ENCODE results near the gene CGN. TPM values are rescaled to one million over a fixed set of nuclear protein-coding genes. Genes with fewer than 3 reads are reported as not detected.

CGN gene
- total RNA-seq, 2 donors from 2014 or later = 2.7 to 5.5 TPM

- no peak overlapping the region for H3K4me3 Mint-ChIP-seq
- no peaks in the 10 kb centered on the region for H3K9me3 Mint-ChIP-seq
- no peaks in the 10 kb centered on the region for H3K4me1 Mint-ChIP-seq
- H3K36me3 Mint-ChIP-seq (ENCODE audit: low read depth) = no peaks in the 10 kb centered on the region
- no peaks in the 10 kb centered on the region for H3K27me3 Mint-ChIP-seq
- H3K27ac Mint-ChIP-seq = no peak overlapping the region
- no peak for ATAC-seq (replicated peaks)
Observed at GRCh38 chr1:151526735-151527525, 15.7 kb downstream of the CGN start.

GRCh38 chr1:151529211-151529702, 18.1 kb downstream of the CGN start:
- Mint-ChIP-seq H3K27me3 (no peaks in the 10 kb centered on the region), H3K36me3 (ENCODE audit: low read depth) (no peaks in the 10 kb centered on the region), H3K4me3 (no peak overlapping the region), H3K9me3 (no peaks in the 10 kb centered on the region), H3K27ac (no peak overlapping the region), H3K4me1 (no peaks in the 10 kb centered on the region)
- ATAC-seq (replicated peaks) = no peak

- Mint-ChIP-seq H3K4me3 (no peak overlapping the region), H3K36me3 (ENCODE audit: low read depth) (no peaks in the 10 kb centered on the region), H3K27me3 (no peaks in the 10 kb centered on the region), H3K9me3 (no peaks in the 10 kb centered on the region), H3K27ac (no peak overlapping the region), H3K4me1 (no peaks in the 10 kb centered on the region)
- no peak for ATAC-seq (replicated peaks)
Observed at GRCh38 chr1:151529781-151530180, 18.6 kb downstream of the CGN start.

- Mint-ChIP-seq H3K4me1 (no peaks in the 10 kb centered on the region), H3K27ac (no peak overlapping the region), H3K27me3 (no peaks in the 10 kb centered on the region), H3K4me3 (no peak overlapping the region), H3K9me3 (no peaks in the 10 kb centered on the region), H3K36me3 (ENCODE audit: low read depth) (no peaks in the 10 kb centered on the region)
- no peak for ATAC-seq (replicated peaks)
Observed at GRCh38 chr1:151530461-151530860, 19.3 kb downstream of the CGN start.

GRCh38 chr1:151533870-151534269, 22.7 kb downstream of the CGN start:
- Mint-ChIP-seq H3K4me3 (no peak overlapping the region), H3K27ac (no peak overlapping the region), H3K36me3 (ENCODE audit: low read depth) (no peaks in the 10 kb centered on the region), H3K9me3 (no peaks in the 10 kb centered on the region), H3K27me3 (no peaks in the 10 kb centered on the region), H3K4me1 (no peaks in the 10 kb centered on the region)
- ATAC-seq (replicated peaks) = no peak

GRCh38 chr1:151534662-151535278, 23.6 kb downstream of the CGN start:
- ATAC-seq (replicated peaks) = peak; percentile 84

GRCh38 chr1:151535326-151536271, 24.4 kb downstream of the CGN start:
- ATAC-seq (replicated peaks) = no peak
- Mint-ChIP-seq H3K36me3 (ENCODE audit: low read depth) (no peaks in the 10 kb centered on the region), H3K27me3 (no peaks in the 10 kb centered on the region), H3K27ac (no peak overlapping the region), H3K9me3 (no peaks in the 10 kb centered on the region), H3K4me1 (peaks cover under 1% of the 10 kb centered on the region), H3K4me3 (no peak overlapping the region)

More at GRCh38 chr1:151534662-151535278, 23.6 kb downstream of the CGN start:
- Mint-ChIP-seq H3K27me3 (no peaks in the 10 kb centered on the region), H3K4me1 (no peaks in the 10 kb centered on the region), H3K36me3 (ENCODE audit: low read depth) (no peaks in the 10 kb centered on the region), H3K27ac (no peak overlapping the region), H3K9me3 (no peaks in the 10 kb centered on the region), H3K4me3 (no peak overlapping the region)

- no peak overlapping the region for H3K27ac Mint-ChIP-seq
- peaks cover 9% of the 10 kb centered on the region for H3K4me1 Mint-ChIP-seq
- ATAC-seq (replicated peaks) = no peak
- H3K36me3 Mint-ChIP-seq (ENCODE audit: low read depth) = no peaks in the 10 kb centered on the region
- H3K27me3 Mint-ChIP-seq = no peaks in the 10 kb centered on the region
- H3K9me3 Mint-ChIP-seq = no peaks in the 10 kb centered on the region
- no peak overlapping the region for H3K4me3 Mint-ChIP-seq
Observed at GRCh38 chr1:151536499-151536898, 25.3 kb downstream of the CGN start.

- no peaks in the 10 kb centered on the region for H3K36me3 Mint-ChIP-seq (ENCODE audit: low read depth)
- H3K9me3 Mint-ChIP-seq = no peaks in the 10 kb centered on the region
- peaks cover 12% of the 10 kb centered on the region for H3K4me1 Mint-ChIP-seq
- no peaks in the 10 kb centered on the region for H3K27me3 Mint-ChIP-seq
- ATAC-seq (replicated peaks) = no peak
- no peak overlapping the region for H3K27ac Mint-ChIP-seq
- H3K4me3 Mint-ChIP-seq = no peak overlapping the region
Observed at GRCh38 chr1:151537112-151537511, 25.9 kb downstream of the CGN start.

- Mint-ChIP-seq H3K4me1 (peaks cover 12% of the 10 kb centered on the region), H3K27ac (peak overlapping the region; percentile 85), H3K27me3 (no peaks in the 10 kb centered on the region), H3K4me3 (peak overlapping the region; percentile 95), H3K9me3 (no peaks in the 10 kb centered on the region), H3K36me3 (ENCODE audit: low read depth) (no peaks in the 10 kb centered on the region)
- peak; percentile 59 for ATAC-seq (replicated peaks)
Observed at GRCh38 chr1:151539321-151540020, 28.3 kb downstream of the CGN start.

GRCh38 chr1:151540021-151540981, 29.1 kb downstream of the CGN start, which contains the start of gene TUFT1:
TSS of gene TUFT1 (plus strand) at chr1:151540309. CDS start at chr1:151540367, 58 bp downstream.
- peak; percentile 98 for ATAC-seq (replicated peaks)
- H3K36me3 Mint-ChIP-seq (ENCODE audit: low read depth) = no peaks in the 10 kb centered on the region
- no peaks in the 10 kb centered on the region for H3K9me3 Mint-ChIP-seq
- peak within 1 kb of the TSS; percentile 85 for H3K27ac Mint-ChIP-seq
- H3K27me3 Mint-ChIP-seq = no peaks in the 10 kb centered on the region
- H3K4me3 Mint-ChIP-seq = peak within 1 kb of the TSS; percentile 95
- peaks cover 12% of the 10 kb centered on the region for H3K4me1 Mint-ChIP-seq

- H3K9me3 Mint-ChIP-seq = no peaks in the 10 kb centered on the region
- no peaks in the 10 kb centered on the region for H3K36me3 Mint-ChIP-seq (ENCODE audit: low read depth)
- H3K4me3 Mint-ChIP-seq = peak overlapping the region; percentile 95
- H3K4me1 Mint-ChIP-seq = peaks cover 12% of the 10 kb centered on the region
- H3K27ac Mint-ChIP-seq = peak overlapping the region; percentile 85
- ATAC-seq (replicated peaks) = no peak
- H3K27me3 Mint-ChIP-seq = no peaks in the 10 kb centered on the region
Observed at GRCh38 chr1:151540982-151541377, 29.8 kb downstream of the CGN start.

GRCh38 chr1:151541752-151542151, 30.6 kb downstream of the CGN start:
- no peaks in the 10 kb centered on the region for H3K36me3 Mint-ChIP-seq (ENCODE audit: low read depth)
- peaks cover 12% of the 10 kb centered on the region for H3K4me1 Mint-ChIP-seq
- H3K27me3 Mint-ChIP-seq = no peaks in the 10 kb centered on the region
- ATAC-seq (replicated peaks) = no peak
- H3K4me3 Mint-ChIP-seq = peak overlapping the region; percentile 95
- no peak overlapping the region for H3K27ac Mint-ChIP-seq
- no peaks in the 10 kb centered on the region for H3K9me3 Mint-ChIP-seq
